Measurements from ENCODE around the gene CNTN5.

DNA sequence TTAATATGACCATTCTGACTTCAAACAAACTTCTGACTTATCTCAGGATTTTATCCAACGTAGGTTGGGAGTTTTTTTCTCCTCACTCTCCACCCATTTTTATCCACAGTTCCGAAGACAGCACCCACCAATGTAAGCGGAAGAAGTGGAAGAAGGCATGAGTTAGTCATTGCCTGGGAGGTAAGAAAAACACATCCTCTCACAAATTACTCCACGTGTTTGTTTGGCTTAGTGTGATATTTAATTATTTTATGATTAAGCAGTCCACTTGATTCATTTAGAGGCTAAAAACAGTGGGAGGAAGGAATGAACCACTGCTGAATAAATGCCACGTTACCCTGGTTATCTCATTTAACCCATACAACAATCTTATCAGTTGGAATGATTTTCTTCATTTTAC is 1276.8 kb downstream of the CNTN5 start:
- TF ChIP-seq POLR2A (IDR thresholded peaks at IDR 0.05; ENCODE audit: low read length) (no peak), GATA1 (IDR thresholded peaks at IDR 0.05; ENCODE audit: low read depth, low read length) (no peak)
